ENCODE measurements around the gene GDF7. TPM values are rescaled to one million over a fixed set of nuclear protein-coding genes. Genes with fewer than 3 reads are reported as not detected.

GDF7 gene
- total RNA-seq (0.24 and 0.37 TPM in 2 replicates), polyA plus RNA-seq (0.10 and 0.24 TPM in 2 replicates)

GRCh38 chr2:20666304-20667150 lies at the start of gene GDF7:
TSS of gene GDF7 (plus strand) at chr2:20667144. CDS start at chr2:20667240, 96 bp downstream.
- no peak for DNase-seq (ENCODE audit: low spot score)
- H3K79me2 ChIP-seq: no peaks in the 10 kb centered on the region
- peak within 1 kb of the TSS; percentile 86 for H2AFZ ChIP-seq
- TF ChIP-seq EZH2 (IDR thresholded peaks at IDR 0.05; ENCODE audit: borderline replicate concordance): peak; percentile 97
- peak; percentile 47 for TF ChIP-seq CTCF (IDR thresholded peaks at IDR 0.05; ENCODE audit: poor library complexity)
- TF ChIP-seq EZH2phosphoT487 (IDR thresholded peaks at IDR 0.05; ENCODE audit: low read depth, severe bottlenecking, unreplicated experiment): peak; percentile 86
- no peak within 1 kb of the TSS for H3K27ac ChIP-seq
- H3K9me2 ChIP-seq (replicated peaks; ENCODE audit: insufficient read depth): no peaks in the 10 kb centered on the region
- peaks cover 95% of the 10 kb centered on the region for H3K27me3 ChIP-seq
- peak within 1 kb of the TSS; percentile 26 for H3K4me3 ChIP-seq
- peak within 1 kb of the TSS; percentile 96 for H3K4me2 ChIP-seq
- WGBS (ENCODE audit: low lambda C conversion rate, missing lambda C conversion rate): 1% methylated on average over 34 of the region's 86 CpGs
- H4K20me1 ChIP-seq (ENCODE audit: insufficient read depth, poor library complexity, severe bottlenecking): no peaks in the 10 kb centered on the region
- no peaks in the 10 kb centered on the region for H3K36me3 ChIP-seq (replicated peaks; ENCODE audit: insufficient read depth, low read depth)
- H3K9me3 ChIP-seq (ENCODE audit: low read depth): no peaks in the 10 kb centered on the region
- H3K4me1 ChIP-seq (ENCODE audit: insufficient read depth): peaks cover 11% of the 10 kb centered on the region

GRCh38 chr2:20617892-20618467 lies 49.0 kb upstream of the GDF7 start:
- TF ChIP-seq EZH2 (IDR thresholded peaks at IDR 0.05; ENCODE audit: borderline replicate concordance) (no peak), CTCF (IDR thresholded peaks at IDR 0.05; ENCODE audit: poor library complexity) (peak; percentile 4), EZH2phosphoT487 (IDR thresholded peaks at IDR 0.05; ENCODE audit: low read depth, severe bottlenecking, unreplicated experiment) (no peak)
- H2AFZ ChIP-seq: no peak overlapping the region
- H3K4me2 ChIP-seq: no peak overlapping the region
- WGBS (ENCODE audit: low lambda C conversion rate, missing lambda C conversion rate): 71% methylated on average over 14 of the region's 14 CpGs
- no peaks in the 10 kb centered on the region for H3K79me2 ChIP-seq
- no peaks in the 10 kb centered on the region for H3K36me3 ChIP-seq (replicated peaks; ENCODE audit: insufficient read depth, low read depth)
- H3K27me3 ChIP-seq: no peaks in the 10 kb centered on the region
- no peaks in the 10 kb centered on the region for H3K9me3 ChIP-seq (ENCODE audit: low read depth)
- no peak overlapping the region for H3K4me3 ChIP-seq
- H3K4me1 ChIP-seq (ENCODE audit: insufficient read depth): peaks cover 43% of the 10 kb centered on the region
- no peaks in the 10 kb centered on the region for H3K9me2 ChIP-seq (replicated peaks; ENCODE audit: insufficient read depth)
- no peaks in the 10 kb centered on the region for H4K20me1 ChIP-seq (ENCODE audit: insufficient read depth, poor library complexity, severe bottlenecking)
- peak; percentile 95 for DNase-seq (ENCODE audit: low spot score)
- H3K27ac ChIP-seq: peak overlapping the region; percentile 96

DNA sequence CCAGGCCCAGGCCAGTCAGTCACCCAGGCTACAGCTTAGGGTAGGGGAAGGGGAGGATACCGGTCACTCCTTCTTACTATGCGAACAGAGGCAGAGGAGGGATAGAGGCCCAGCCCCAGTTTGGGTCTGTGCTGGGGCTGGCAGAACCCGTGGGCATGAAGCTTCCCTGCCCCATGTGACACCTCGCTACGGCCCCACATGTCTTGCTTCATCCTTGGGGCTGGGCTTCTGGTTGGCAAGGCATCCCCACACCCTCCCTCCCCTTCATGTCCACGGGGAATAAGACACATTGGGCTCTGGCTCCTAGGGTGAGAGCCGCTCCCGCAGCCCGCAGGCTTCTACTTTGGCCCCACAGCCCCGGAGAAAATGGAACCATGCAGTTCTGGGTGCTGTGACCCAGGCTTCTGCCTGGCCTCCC lies 48.5 kb upstream of the GDF7 start:
- 94% methylated on average over 9 of the region's 10 CpGs for WGBS (ENCODE audit: low lambda C conversion rate, missing lambda C conversion rate)
- no peak for DNase-seq (ENCODE audit: low spot score)
- no peaks in the 10 kb centered on the region for H3K27me3 ChIP-seq
- no peak overlapping the region for H2AFZ ChIP-seq
- peak overlapping the region; percentile 96 for H3K27ac ChIP-seq
- no peaks in the 10 kb centered on the region for H3K9me3 ChIP-seq (ENCODE audit: low read depth)
- H3K79me2 ChIP-seq: no peaks in the 10 kb centered on the region
- no peak overlapping the region for H3K4me2 ChIP-seq
- no peaks in the 10 kb centered on the region for H3K9me2 ChIP-seq (replicated peaks; ENCODE audit: insufficient read depth)
- no peaks in the 10 kb centered on the region for H4K20me1 ChIP-seq (ENCODE audit: insufficient read depth, poor library complexity, severe bottlenecking)
- no peak overlapping the region for H3K4me3 ChIP-seq
- H3K4me1 ChIP-seq (ENCODE audit: insufficient read depth): peaks cover 43% of the 10 kb centered on the region
- TF ChIP-seq CTCF (IDR thresholded peaks at IDR 0.05; ENCODE audit: poor library complexity) (no peak), EZH2 (IDR thresholded peaks at IDR 0.05; ENCODE audit: borderline replicate concordance) (no peak), EZH2phosphoT487 (IDR thresholded peaks at IDR 0.05; ENCODE audit: low read depth, severe bottlenecking, unreplicated experiment) (no peak)
- no peaks in the 10 kb centered on the region for H3K36me3 ChIP-seq (replicated peaks; ENCODE audit: insufficient read depth, low read depth)

All from hepatocyte (in vitro differentiated cells).